ENCODE results near the gene PPFIBP2.

PPFIBP2 gene

GRCh38 chr11:7581021-7581590 lies 67.3 kb downstream of the PPFIBP2 start:
- DNase-seq = no peak

GRCh38 chr11:7582338-7582985 lies 68.7 kb downstream of the PPFIBP2 start:
- peak; percentile 17 for DNase-seq

GRCh38 chr11:7583248-7583647 lies 69.4 kb downstream of the PPFIBP2 start:
- no peak for DNase-seq

GRCh38 chr11:7584910-7585309 lies 71.1 kb downstream of the PPFIBP2 start:
- DNase-seq = no peak

GRCh38 chr11:7585816-7586215 lies 72.0 kb downstream of the PPFIBP2 start:
- peak; percentile 26 for DNase-seq

- DNase-seq = no peak
Measured at GRCh38 chr11:7586376-7586775, 72.6 kb downstream of the PPFIBP2 start.

GRCh38 chr11:7587712-7588111 lies 73.9 kb downstream of the PPFIBP2 start:
- DNase-seq = no peak

- no peak for DNase-seq
Measured at GRCh38 chr11:7589861-7590260, 76.1 kb downstream of the PPFIBP2 start.

GRCh38 chr11:7590529-7590928 lies 76.7 kb downstream of the PPFIBP2 start:
- DNase-seq = no peak

- DNase-seq = no peak
Measured at GRCh38 chr11:7591107-7591894, 77.5 kb downstream of the PPFIBP2 start.

- no peak for DNase-seq
Measured at GRCh38 chr11:7591987-7592386, 78.2 kb downstream of the PPFIBP2 start.

GRCh38 chr11:7592711-7593110 lies 78.9 kb downstream of the PPFIBP2 start:
- DNase-seq = no peak

GRCh38 chr11:7593481-7593880 lies 79.7 kb downstream of the PPFIBP2 start:
- no peak for DNase-seq

- peak; percentile 8 for DNase-seq
Measured at GRCh38 chr11:7595016-7595866, 81.4 kb downstream of the PPFIBP2 start.

- no peak for DNase-seq
Measured at GRCh38 chr11:7595951-7596350, 82.2 kb downstream of the PPFIBP2 start.

GRCh38 chr11:7596975-7597391 lies 83.2 kb downstream of the PPFIBP2 start:
- DNase-seq = no peak

GRCh38 chr11:7597620-7598019 lies 83.8 kb downstream of the PPFIBP2 start:
- no peak for DNase-seq

GRCh38 chr11:7599209-7599608 lies 85.4 kb downstream of the PPFIBP2 start:
- no peak for DNase-seq

GRCh38 chr11:7600205-7600775 lies 86.5 kb downstream of the PPFIBP2 start:
- peak; percentile 52 for DNase-seq

- peak; percentile 70 for DNase-seq
Measured at GRCh38 chr11:7603031-7603781, 89.4 kb downstream of the PPFIBP2 start.

- DNase-seq = no peak
Measured at GRCh38 chr11:7604331-7604955, 90.6 kb downstream of the PPFIBP2 start.
